ENCODE measurements around the gene CROCC. TPM values are rescaled to one million over a fixed set of nuclear protein-coding genes. Genes with fewer than 3 reads are reported as not detected.
"Not testable (repeated sequence)": the region's sequence is repeated elsewhere in the genome, so short reads cannot be mapped to it uniquely, and the experiment has no call there.

CROCC gene
- polyA plus RNA-seq, 1 of the 3 experiments (the other 2 are of a cell fraction): 39.1 TPM

- POLR2A ChIA-PET: no interaction called here
- Histone ChIP-seq H3K9me3 (no peaks in the 10 kb centered on the region), H3K4me3 (ENCODE audit: low read depth in 2 of 2, low read length in 1 of 2) (no peak overlapping the region), H3K27me3 (ENCODE audit: insufficient read depth) (no peaks in the 10 kb centered on the region), H3K4me2 (no peak overlapping the region), H3K4me1 (ENCODE audit: control insufficient read depth in 1 of 2, insufficient read depth in 2 of 2, low read depth in 1 of 2, low read length in 1 of 2) (peaks cover 14 to 19% of the 10 kb centered on the region in 2 experiments), H2AFZ (ENCODE audit: low read depth) (no peak overlapping the region), H3K9me2 (no peaks in the 10 kb centered on the region), H3F3A (replicated peaks; ENCODE audit: insufficient read depth) (peaks cover 43% of the 10 kb centered on the region), H4K20me1 (ENCODE audit: insufficient read depth) (no peaks in the 10 kb centered on the region; the same call in 1 of the 2 replicates), H3K79me2 (ENCODE audit: insufficient read depth) (no peaks in the 10 kb centered on the region), H3K9ac (no peak overlapping the region), H3K36me3 (replicated peaks in 1 of 2; ENCODE audit: control insufficient read depth in 1 of 2, insufficient read depth in 2 of 2, low read length in 1 of 2) (no peaks in the 10 kb centered on the region), H3K27ac (ENCODE audit: low read depth in 2 of 2, low read length in 1 of 2) (no peak overlapping the region; a peak in 1 of 4 replicates)
- 78% methylated on average over 4 of the region's 4 CpGs for WGBS (ENCODE audit: low lambda C conversion rate)
- CTCF ChIA-PET: interaction anchor here (1.2 kb wide), 1 partner anchor 286 kb away, joined by 3 read pairs; no protein-coding TSS in a partner anchor
- TF ChIP-seq JUND (IDR thresholded peaks at IDR 0.05): no peak
- TF ChIP-seq FOSL2 (IDR thresholded peaks at IDR 0.05; ENCODE audit: borderline replicate concordance, low read depth): no peak
- no peak for TF ChIP-seq ZBTB33 (IDR thresholded peaks at IDR 0.05; ENCODE audit: borderline replicate concordance, low read depth)
- no peak for TF ChIP-seq SIN3A (IDR thresholded peaks at IDR 0.05; ENCODE audit: borderline replicate concordance, low read depth, low read length)
- no peak for TF ChIP-seq GABPA (IDR thresholded peaks at IDR 0.05; ENCODE audit: low read depth)
- no peak for DNase-seq
Measured at GRCh38 chr1:16906873-16907272, 14.9 kb upstream of the CROCC start.

GRCh38 chr1:16907870-16908758 is 13.6 kb upstream of the CROCC start:
- H4K20me1 ChIP-seq (ENCODE audit: insufficient read depth): no peaks in the 10 kb centered on the region; the same call in 1 of the 2 replicates
- WGBS (ENCODE audit: low lambda C conversion rate): 77% methylated on average over 15 of the region's 15 CpGs
- H3K4me2 ChIP-seq: no peak overlapping the region
- H3F3A ChIP-seq (replicated peaks; ENCODE audit: insufficient read depth): peaks cover 32% of the 10 kb centered on the region
- peaks cover 9 to 17% of the 10 kb centered on the region in 2 experiments for H3K4me1 ChIP-seq (ENCODE audit: control insufficient read depth in 1 of 2, insufficient read depth in 2 of 2, low read depth in 1 of 2, low read length in 1 of 2)
- no peak overlapping the region for H3K9ac ChIP-seq
- TF ChIP-seq IRF3 (IDR thresholded peaks at IDR 0.05; ENCODE audit: low read depth, low read length): no peak
- TF ChIP-seq SMC3 (IDR thresholded peaks at IDR 0.05; ENCODE audit: low read depth, low read length): no peak
- no peak for TF ChIP-seq MXI1 (IDR thresholded peaks at IDR 0.05; ENCODE audit: low read depth, low read length)
- TF ChIP-seq JUND (IDR thresholded peaks at IDR 0.05): no peak
- no peak for TF ChIP-seq YY1 (IDR thresholded peaks at IDR 0.05; ENCODE audit: low read depth)
- no peak for TF ChIP-seq RAD21 (IDR thresholded peaks at IDR 0.05; ENCODE audit: low read length)
- TF ChIP-seq, protein P1, sequence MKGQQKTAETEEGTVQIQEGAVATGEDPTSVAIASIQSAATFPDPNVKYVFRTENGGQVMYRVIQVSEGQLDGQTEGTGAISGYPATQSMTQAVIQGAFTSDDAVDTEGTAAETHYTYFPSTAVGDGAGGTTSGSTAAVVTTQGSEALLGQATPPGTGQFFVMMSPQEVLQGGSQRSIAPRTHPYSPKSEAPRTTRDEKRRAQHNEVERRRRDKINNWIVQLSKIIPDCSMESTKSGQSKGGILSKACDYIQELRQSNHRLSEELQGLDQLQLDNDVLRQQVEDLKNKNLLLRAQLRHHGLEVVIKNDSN (IDR thresholded peaks at IDR 0.05; ENCODE audit: borderline replicate concordance, low read depth): no peak
- no peak for TF ChIP-seq EZH2phosphoT487 (IDR thresholded peaks at IDR 0.05; ENCODE audit: borderline replicate concordance, low read depth)
- TF ChIP-seq SIN3A (IDR thresholded peaks at IDR 0.05; ENCODE audit: borderline replicate concordance, low read depth, low read length): no peak
- TF ChIP-seq FOXJ3 (CRISPR knock-in tag; IDR thresholded peaks at IDR 0.05): no peak
- H3K79me2 ChIP-seq (ENCODE audit: insufficient read depth): no peaks in the 10 kb centered on the region
- ChIA-PET POLR2A (no interaction called here), CTCF (no interaction called here)
- H2AFZ ChIP-seq (ENCODE audit: low read depth): no peak overlapping the region
- no peaks in the 10 kb centered on the region for H3K9me2 ChIP-seq
- no peak overlapping the region for H3K4me3 ChIP-seq (ENCODE audit: low read depth in 2 of 2, low read length in 1 of 2)
- H3K27me3 ChIP-seq (ENCODE audit: insufficient read depth): no peaks in the 10 kb centered on the region
- no peak for DNase-seq
- no peak overlapping the region for H3K27ac ChIP-seq (ENCODE audit: low read depth in 2 of 2, low read length in 1 of 2)
- H3K36me3 ChIP-seq (replicated peaks in 1 of 2; ENCODE audit: control insufficient read depth in 1 of 2, insufficient read depth in 2 of 2, low read length in 1 of 2): no peaks in the 10 kb centered on the region
- no peaks in the 10 kb centered on the region for H3K9me3 ChIP-seq

DNA sequence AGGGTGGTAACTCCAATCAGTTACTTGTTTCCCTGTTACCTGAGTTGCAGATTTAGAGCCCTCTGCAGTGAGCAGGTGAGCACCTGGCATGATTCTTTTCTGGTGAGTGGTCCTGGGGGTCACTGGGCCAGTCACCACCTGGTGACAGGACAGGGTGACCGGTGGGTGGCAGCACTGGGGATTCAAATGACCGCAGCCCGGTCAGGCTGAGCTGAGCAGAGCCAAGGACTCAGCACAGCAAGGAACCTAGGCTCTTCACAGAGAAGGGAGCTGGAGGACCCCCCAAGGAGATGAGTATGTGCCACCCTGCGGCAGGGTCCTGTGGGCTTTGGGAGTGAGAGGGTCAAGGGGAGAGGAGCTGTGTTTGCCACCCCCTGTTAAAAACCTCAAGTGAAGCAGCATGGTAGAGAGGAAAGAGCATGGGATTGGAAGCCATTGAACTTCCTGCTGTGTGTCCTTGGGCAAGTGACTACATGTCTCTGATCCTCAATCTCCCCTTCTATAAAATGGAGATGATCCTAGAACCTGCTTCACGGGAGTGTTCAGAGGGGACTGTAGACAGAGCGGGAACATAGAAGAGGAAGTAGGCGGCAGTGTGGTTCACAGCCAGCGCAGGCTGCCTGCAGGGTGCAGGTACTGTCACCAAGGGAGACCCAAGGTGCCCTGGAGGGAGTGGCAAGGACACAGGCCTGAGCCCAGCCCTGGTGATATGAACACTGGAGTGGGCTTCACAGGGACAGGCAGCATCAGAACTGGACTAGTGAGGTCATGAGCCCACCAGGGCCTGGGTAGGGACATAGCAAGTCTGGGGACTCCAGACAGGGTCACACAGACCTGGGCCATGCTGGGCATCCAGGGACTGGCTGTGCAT is 9.6 kb upstream of the CROCC start:
- H3K27me3 ChIP-seq (ENCODE audit: insufficient read depth); H3K79me2 ChIP-seq (ENCODE audit: insufficient read depth); DNase-seq; H3K27ac ChIP-seq (ENCODE audit: low read depth in 2 of 2, low read length in 1 of 2); H2AFZ ChIP-seq (ENCODE audit: low read depth); H3K9ac ChIP-seq; H3K9me2 ChIP-seq; H3K4me2 ChIP-seq; H3K36me3 ChIP-seq (replicated peaks in 1 of 2; ENCODE audit: control insufficient read depth in 1 of 2, insufficient read depth in 2 of 2, low read length in 1 of 2); CTCF ChIA-PET; H3K9me3 ChIP-seq; H3K4me3 ChIP-seq (ENCODE audit: low read depth in 2 of 2, low read length in 1 of 2); H3F3A ChIP-seq (replicated peaks; ENCODE audit: insufficient read depth); H4K20me1 ChIP-seq (ENCODE audit: insufficient read depth): not testable (repeated sequence)
- POLR2A ChIA-PET: interaction anchor here (0.8 kb wide), 1 partner anchor 66 kb away, joined by 4 read pairs; no protein-coding TSS in a partner anchor
- peaks cover 4 to 15% of the 10 kb centered on the region in 2 experiments; a peak in 2 of 4 replicates for H3K4me1 ChIP-seq (ENCODE audit: control insufficient read depth in 1 of 2, insufficient read depth in 2 of 2, low read depth in 1 of 2, low read length in 1 of 2)
- 91% methylated on average over 8 of the region's 8 CpGs for WGBS (ENCODE audit: low lambda C conversion rate)
